Activated naive CD8-positive, alpha-beta T cell treated with anti-CD3 and anti-CD28 coated beads, Interleukin-2, amount 10 ng/mL, durations not matched to agents 7 days and 5 days (primary cell): ENCODE measurements around the gene KRT82. TPM values are rescaled to one million over a fixed set of nuclear protein-coding genes. Genes with fewer than 3 reads are reported as not detected.
A peak's percentile ranks its signal among the peaks of the same experiment; 100 is the strongest.

ENCODE experiments used
- ATAC-seq: fragments of 150-1000 bp; cut with Tn5 transposase; one replicate; pipeline ENCODE4 v1.10.0; 2021; ENCODE audit warnings: low read depth, moderate library complexity
- POLR2A ChIA-PET: fragments of 350-600 bp; sonication (Branson Sonifier 250); formaldehyde crosslinking; loops from one replicate; lab custom pipeline; 2021; ENCODE audit warnings: antibody characterized with exemption; lab: Charles Lee
- DNase-seq: peaks from one replicate; pipeline ENCODE4 v3.0.0; 2021
- H3K27ac Mint-ChIP-seq: one replicate; pipeline ENCODE4 v1.8.0; 2022; ENCODE audit warnings: mild to moderate bottlenecking, mixed read lengths
- H3K27me3 Mint-ChIP-seq: one replicate; pipeline ENCODE4 v1.8.0; 2022; ENCODE audit warnings: mild to moderate bottlenecking, moderate library complexity, mixed read lengths
- H3K36me3 Mint-ChIP-seq: one replicate; pipeline ENCODE4 v1.8.0; 2021; ENCODE audit warnings: mild to moderate bottlenecking, mixed read lengths
- H3K4me1 Mint-ChIP-seq: one replicate; pipeline ENCODE4 v1.8.0; 2021; ENCODE audit warnings: mixed read lengths
- H3K4me3 Mint-ChIP-seq: one replicate; pipeline ENCODE4 v1.8.0; 2022; ENCODE audit warnings: mild to moderate bottlenecking, moderate library complexity, mixed read lengths
- H3K9me3 Mint-ChIP-seq: one replicate; pipeline ENCODE4 v1.8.0; 2021; ENCODE audit warnings: mixed read lengths
- total RNA-seq, 2 experiments: library from RNA; stranded (reverse); gene quantifications; one replicate each; pipeline ENCODE4 v1.2.3, GENCODE V29; 2021

KRT82 gene
- total RNA-seq, 2 experiments from 2014 or later: not detected

GRCh38 chr12:52364061-52364460 is 42.1 kb downstream of the KRT82 start:
- POLR2A ChIA-PET: no interaction called here
- no peaks in the 10 kb centered on the region for H3K9me3 Mint-ChIP-seq
- ATAC-seq (no peak), DNase-seq (no peak)
- H3K27ac Mint-ChIP-seq: no peak overlapping the region
- no peak overlapping the region for H3K4me3 Mint-ChIP-seq
- peaks cover 14% of the 10 kb centered on the region for H3K27me3 Mint-ChIP-seq
- peaks cover 14% of the 10 kb centered on the region for H3K4me1 Mint-ChIP-seq
- no peaks in the 10 kb centered on the region for H3K36me3 Mint-ChIP-seq

GRCh38 chr12:52363111-52363679 is 42.9 kb downstream of the KRT82 start:
- peaks cover 7% of the 10 kb centered on the region for H3K27me3 Mint-ChIP-seq
- ATAC-seq (no peak), DNase-seq (peak; percentile 19)
- no peaks in the 10 kb centered on the region for H3K9me3 Mint-ChIP-seq
- no peak overlapping the region for H3K4me3 Mint-ChIP-seq
- POLR2A ChIA-PET: no interaction called here
- peaks cover 22% of the 10 kb centered on the region for H3K4me1 Mint-ChIP-seq
- H3K27ac Mint-ChIP-seq: no peak overlapping the region
- H3K36me3 Mint-ChIP-seq: no peaks in the 10 kb centered on the region

- POLR2A ChIA-PET: no interaction called here
- DNase-seq: peak; percentile 39
Measured at GRCh38 chr12:52362118-52362726, 43.9 kb downstream of the KRT82 start.

GRCh38 chr12:52361553-52361952 is 44.6 kb downstream of the KRT82 start:
- Mint-ChIP-seq H3K36me3 (no peaks in the 10 kb centered on the region), H3K27ac (no peak overlapping the region), H3K27me3 (peaks cover 11% of the 10 kb centered on the region), H3K4me1 (peaks cover 29% of the 10 kb centered on the region), H3K9me3 (no peaks in the 10 kb centered on the region), H3K4me3 (no peak overlapping the region)
- ATAC-seq: no peak
- POLR2A ChIA-PET: interaction anchor here (0.8 to 1.1 kb wide), 2 partner anchors 9 to 518 kb away, joined by 3 read pairs; no protein-coding TSS in a partner anchor
- DNase-seq: no peak

More at GRCh38 chr12:52362118-52362726, 43.9 kb downstream of the KRT82 start:
- no peak overlapping the region for H3K27ac Mint-ChIP-seq
- H3K9me3 Mint-ChIP-seq: no peaks in the 10 kb centered on the region
- no peak for ATAC-seq
- H3K4me3 Mint-ChIP-seq: no peak overlapping the region
- no peaks in the 10 kb centered on the region for H3K36me3 Mint-ChIP-seq
- H3K27me3 Mint-ChIP-seq: peaks cover 11% of the 10 kb centered on the region
- H3K4me1 Mint-ChIP-seq: peaks cover 29% of the 10 kb centered on the region

GRCh38 chr12:52360663-52361271 is 45.4 kb downstream of the KRT82 start:
- peaks cover 12% of the 10 kb centered on the region for H3K27me3 Mint-ChIP-seq
- ATAC-seq (no peak), DNase-seq (peak; percentile 28)
- no peaks in the 10 kb centered on the region for H3K36me3 Mint-ChIP-seq
- H3K4me3 Mint-ChIP-seq: no peak overlapping the region
- peak overlapping the region; percentile 27 for H3K27ac Mint-ChIP-seq
- POLR2A ChIA-PET: interaction anchor here (0.8 to 1.1 kb wide), 2 partner anchors 8 to 519 kb away, joined by 3 read pairs; no protein-coding TSS in a partner anchor
- peaks cover 28% of the 10 kb centered on the region for H3K4me1 Mint-ChIP-seq
- no peaks in the 10 kb centered on the region for H3K9me3 Mint-ChIP-seq

- POLR2A ChIA-PET: no interaction called here
- H3K27ac Mint-ChIP-seq: peak overlapping the region; percentile 27
Measured at GRCh38 chr12:52360106-52360662, 46.0 kb downstream of the KRT82 start.

GRCh38 chr12:52359621-52360061 is 46.5 kb downstream of the KRT82 start:
- DNase-seq: peak; percentile 30
- POLR2A ChIA-PET: no interaction called here

More at GRCh38 chr12:52360106-52360662, 46.0 kb downstream of the KRT82 start:
- ATAC-seq (no peak), DNase-seq (peak; percentile 22)
- H3K27me3 Mint-ChIP-seq: peaks cover 16% of the 10 kb centered on the region
- H3K9me3 Mint-ChIP-seq: no peaks in the 10 kb centered on the region
- no peaks in the 10 kb centered on the region for H3K36me3 Mint-ChIP-seq
- no peak overlapping the region for H3K4me3 Mint-ChIP-seq
- peaks cover 28% of the 10 kb centered on the region for H3K4me1 Mint-ChIP-seq

GRCh38 chr12:52358575-52359350 is 47.4 kb downstream of the KRT82 start:
- H3K9me3 Mint-ChIP-seq: no peaks in the 10 kb centered on the region
- peak; percentile 61 for DNase-seq
- peaks cover 28% of the 10 kb centered on the region for H3K4me1 Mint-ChIP-seq
- POLR2A ChIA-PET: interaction anchor here (0.5 kb wide), 1 partner anchor 275 kb away, joined by 3 read pairs; no protein-coding TSS in a partner anchor
- H3K27me3 Mint-ChIP-seq: peaks cover 19% of the 10 kb centered on the region
- H3K4me3 Mint-ChIP-seq: no peak overlapping the region
- H3K27ac Mint-ChIP-seq: peak overlapping the region; percentile 84
- no peaks in the 10 kb centered on the region for H3K36me3 Mint-ChIP-seq
- ATAC-seq: peak; percentile 97

More at GRCh38 chr12:52359621-52360061, 46.5 kb downstream of the KRT82 start:
- Mint-ChIP-seq H3K36me3 (no peaks in the 10 kb centered on the region), H3K9me3 (no peaks in the 10 kb centered on the region), H3K4me3 (no peak overlapping the region), H3K27me3 (peaks cover 14% of the 10 kb centered on the region), H3K27ac (peak overlapping the region; percentile 66), H3K4me1 (peaks cover 28% of the 10 kb centered on the region)
- ATAC-seq: no peak

GRCh38 chr12:52356762-52357580 is 49.2 kb downstream of the KRT82 start:
- Mint-ChIP-seq H3K4me3 (no peak overlapping the region), H3K27ac (no peak overlapping the region)

GRCh38 chr12:52356031-52356761 is 49.9 kb downstream of the KRT82 start:
- Mint-ChIP-seq H3K4me3 (no peak overlapping the region), H3K27ac (no peak overlapping the region), H3K4me1 (peaks cover 35% of the 10 kb centered on the region), H3K36me3 (no peaks in the 10 kb centered on the region), H3K27me3 (peaks cover 26% of the 10 kb centered on the region), H3K9me3 (no peaks in the 10 kb centered on the region)
- ATAC-seq (no peak), DNase-seq (no peak)
- POLR2A ChIA-PET: no interaction called here

More at GRCh38 chr12:52356762-52357580, 49.2 kb downstream of the KRT82 start:
- H3K27me3 Mint-ChIP-seq: peaks cover 26% of the 10 kb centered on the region
- H3K36me3 Mint-ChIP-seq: no peaks in the 10 kb centered on the region
- no peaks in the 10 kb centered on the region for H3K9me3 Mint-ChIP-seq
- peak; percentile 19 for DNase-seq
- peaks cover 34% of the 10 kb centered on the region for H3K4me1 Mint-ChIP-seq
- ATAC-seq: no peak
- POLR2A ChIA-PET: no interaction called here

GRCh38 chr12:52355176-52355575 is 51.0 kb downstream of the KRT82 start:
- Mint-ChIP-seq H3K27me3 (peaks cover 29% of the 10 kb centered on the region), H3K4me1 (peaks cover 39% of the 10 kb centered on the region), H3K27ac (no peak overlapping the region), H3K36me3 (no peaks in the 10 kb centered on the region), H3K9me3 (no peaks in the 10 kb centered on the region), H3K4me3 (no peak overlapping the region)
- DNase-seq (peak; percentile 6), ATAC-seq (no peak)
- POLR2A ChIA-PET: no interaction called here

GRCh38 chr12:52354200-52354599 is 51.9 kb downstream of the KRT82 start:
- ATAC-seq (no peak), DNase-seq (no peak)
- H3K4me3 Mint-ChIP-seq: no peak overlapping the region
- H3K27me3 Mint-ChIP-seq: peaks cover 28% of the 10 kb centered on the region
- no peak overlapping the region for H3K27ac Mint-ChIP-seq
- H3K4me1 Mint-ChIP-seq: peaks cover 30% of the 10 kb centered on the region
- no peaks in the 10 kb centered on the region for H3K9me3 Mint-ChIP-seq
- no peaks in the 10 kb centered on the region for H3K36me3 Mint-ChIP-seq
- POLR2A ChIA-PET: no interaction called here
